ENCODE measurements around the gene ARHGEF11. TPM values are rescaled to one million over a fixed set of nuclear protein-coding genes. Genes with fewer than 3 reads are reported as not detected.

The ARHGEF11 gene
- total and polyA plus RNA-seq, 10 donors = 3.4 to 65.3 (median 42.7) TPM

GRCh38 chr1:156931211-156931952, 114.2 kb downstream of the ARHGEF11 start:
- intact Hi-C loops (cut with DNase I; ENCODE audit: low total_unique reads) = no loop called here
- Histone ChIP-seq H3K9me3 (no peaks in the 10 kb centered on the region), H3K27ac (peak overlapping the region in 1 of 8 donors; percentile 35), H3K36me3 (peaks cover 0 to 21% (median 5%) of the 10 kb centered on the region in 6 donors), H3K27me3 (replicated peaks in 1 of 7) (peaks cover 0 to 51% (median 25%) of the 10 kb centered on the region in 7 donors), H3K4me1 (peaks cover 5 to 28% (median 18%) of the 10 kb centered on the region in 6 donors), H3K4me3 (no peak overlapping the region)
- peak; percentile 45 for DNase-seq
- TF ChIP-seq POLR2AphosphoS5 (IDR thresholded peaks at IDR 0.05) (no peak), POLR2A (IDR thresholded peaks at IDR 0.05) (no peak), CTCF (IDR thresholded peaks at IDR 0.05 in 8 of 11, conservative IDR thresholded peaks at IDR 0.05 in 3 of 11) (no peak)
- 48 to 60% (median 53%) methylated on average over 11 of the region's 11 CpGs for WGBS, 5 donors

GRCh38 chr1:156930483-156930882, 115.1 kb downstream of the ARHGEF11 start:
- H3K4me3 ChIP-seq = no peak overlapping the region
- no peak for DNase-seq
- WGBS, 5 donors = 58 to 78% (median 72%) methylated on average over 2 to 4 of the region's 4 CpGs
- peaks cover 0 to 12% (median 3%) of the 10 kb centered on the region in 6 donors for H3K36me3 ChIP-seq
- intact Hi-C loops (cut with DNase I; ENCODE audit: low total_unique reads) = no loop called here
- H3K27ac ChIP-seq = no peak overlapping the region
- peaks cover 0 to 60% (median 25%) of the 10 kb centered on the region in 7 donors for H3K27me3 ChIP-seq (replicated peaks in 1 of 7)
- TF ChIP-seq CTCF (IDR thresholded peaks at IDR 0.05 in 8 of 11, conservative IDR thresholded peaks at IDR 0.05 in 3 of 11) = no peak
- no peak for TF ChIP-seq POLR2AphosphoS5 (IDR thresholded peaks at IDR 0.05)
- TF ChIP-seq POLR2A (IDR thresholded peaks at IDR 0.05) = no peak
- H3K9me3 ChIP-seq = no peaks in the 10 kb centered on the region
- H3K4me1 ChIP-seq = peaks cover 5 to 34% (median 18%) of the 10 kb centered on the region in 6 donors

- Histone ChIP-seq H3K4me1 (peaks cover 5 to 34% (median 18%) of the 10 kb centered on the region in 6 donors), H3K27me3 (replicated peaks in 1 of 7) (peaks cover 0 to 67% (median 31%) of the 10 kb centered on the region in 7 donors), H3K4me3 (no peak overlapping the region), H3K36me3 (peaks cover 0 to 4% (median 0%) of the 10 kb centered on the region in 6 donors), H3K27ac (no peak overlapping the region), H3K9me3 (no peaks in the 10 kb centered on the region)
- TF ChIP-seq POLR2AphosphoS5 (IDR thresholded peaks at IDR 0.05) (no peak), POLR2A (IDR thresholded peaks at IDR 0.05) (no peak), CTCF (IDR thresholded peaks at IDR 0.05 in 8 of 11, conservative IDR thresholded peaks at IDR 0.05 in 3 of 11) (no peak)
- DNase-seq = peak; percentile 39
- WGBS, 5 donors = 54 to 72% (median 61%) methylated on average over 5 to 6 of the region's 6 CpGs
- intact Hi-C loops (cut with DNase I; ENCODE audit: low total_unique reads) = no loop called here
These were observed 115.8 kb downstream of the ARHGEF11 start for GRCh38 chr1:156929596-156930238.

GRCh38 chr1:156928043-156928602, 117.4 kb downstream of the ARHGEF11 start:
- no peak for DNase-seq
- Histone ChIP-seq H3K36me3 (no peaks in the 10 kb centered on the region), H3K27me3 (replicated peaks in 1 of 7) (peaks cover 2 to 79% (median 47%) of the 10 kb centered on the region in 7 donors), H3K9me3 (no peaks in the 10 kb centered on the region), H3K4me1 (peaks cover 8 to 49% (median 29%) of the 10 kb centered on the region in 6 donors), H3K4me3 (peak overlapping the region in 4 of 8 donors; percentile 16 to 59 (median 24)), H3K27ac (no peak overlapping the region)
- WGBS, 5 donors = 4 to 13% (median 7%) methylated on average over 4 of the region's 4 CpGs
- no peak for TF ChIP-seq POLR2AphosphoS5 (IDR thresholded peaks at IDR 0.05)
- peak in 2 of 11 experiments; percentile 3 to 7 for TF ChIP-seq CTCF (IDR thresholded peaks at IDR 0.05 in 8 of 11, conservative IDR thresholded peaks at IDR 0.05 in 3 of 11)
- intact Hi-C loops (cut with DNase I; ENCODE audit: low total_unique reads) = no loop called here

Data from spleen (tissue), 11 donors.